ENCODE results near the gene NOA1. TPM values are rescaled to one million over a fixed set of nuclear protein-coding genes. Genes with fewer than 3 reads are reported as not detected.

Gene NOA1
- total and polyA plus RNA-seq, 2 of the 8 experiments (the other 6 are each of a cell fraction or from before 2014, with no cell fraction given): 24.3 to 28.1 TPM

- no peak for TF ChIP-seq CHD7 (IDR thresholded peaks at IDR 0.05; ENCODE audit: insufficient replicate concordance, low read length)
- TF ChIP-seq SIX5 (IDR thresholded peaks at IDR 0.05; ENCODE audit: low read depth, low read length): no peak
- no peak for TF ChIP-seq CREB1 (IDR thresholded peaks at IDR 0.05)
- no peak for TF ChIP-seq SAP30 (IDR thresholded peaks at IDR 0.05; ENCODE audit: insufficient read depth, insufficient replicate concordance, low read length)
- no peak for TF ChIP-seq BACH1 (IDR thresholded peaks at IDR 0.05; ENCODE audit: low read length)
- TF ChIP-seq SP4 (IDR thresholded peaks at IDR 0.05; ENCODE audit: low read length): no peak
- no peak for TF ChIP-seq POLR2AphosphoS5 (IDR thresholded peaks at IDR 0.05; ENCODE audit: low read depth, low read length)
- TF ChIP-seq YY1 (IDR thresholded peaks at IDR 0.05; ENCODE audit: low read depth, low read length): no peak
- no peak for TF ChIP-seq KDM1A (IDR thresholded peaks at IDR 0.05; ENCODE audit: borderline replicate concordance, low read length)
- TF ChIP-seq RNF2 (IDR thresholded peaks at IDR 0.05; ENCODE audit: borderline replicate concordance, low read depth, low read length, missing control alignments, poor library complexity, severe bottlenecking): no peak
- TF ChIP-seq SRF (IDR thresholded peaks at IDR 0.05; ENCODE audit: low read depth, low read length): no peak
These were observed 18.3 kb downstream of the NOA1 start (continued) for GRCh38 chr4:56959100-56959499.

Measured in H1 (cell line).